ENCODE results near the gene SLC23A3. TPM values are rescaled to one million over a fixed set of nuclear protein-coding genes. Genes with fewer than 3 reads are reported as not detected.

SLC23A3 gene
- total RNA-seq, 2 experiments from 2014 or later: 2.7 to 6.7 TPM

- Histone ChIP-seq H3K79me2 (ENCODE audit: insufficient read depth, low read depth, low read length) (no peaks in the 10 kb centered on the region), H3K27ac (ENCODE audit: low read depth, low read length, poor library complexity, severe bottlenecking) (no peak overlapping the region), H3K4me1 (ENCODE audit: insufficient read depth, low read length, poor library complexity, severe bottlenecking) (peaks cover 10% of the 10 kb centered on the region), H4K20me1 (ENCODE audit: insufficient read depth, low read length) (no peaks in the 10 kb centered on the region), H3K9me3 (ENCODE audit: low read length) (no peaks in the 10 kb centered on the region), H3K9me2 (ENCODE audit: insufficient read depth, low read length) (no peaks in the 10 kb centered on the region), H3K4me3 (ENCODE audit: low read depth, low read length, poor library complexity, severe bottlenecking) (no peak overlapping the region), H3K36me3 (ENCODE audit: insufficient read depth, low read length) (peaks cover 29% of the 10 kb centered on the region), H2AFZ (ENCODE audit: low read length) (no peak overlapping the region), H3K4me2 (ENCODE audit: low read length) (no peak overlapping the region)
- CTCF ChIA-PET (ENCODE audit: unreplicated experiment): no interaction called here
- POLR2A ChIA-PET: interaction anchor here (0.6 kb wide), 1 partner anchor 128 kb away, joined by 3 read pairs; no protein-coding TSS in a partner anchor
- BruUV-seq (replicated peaks): no TSS peak
- no peak for DNase-seq (ENCODE audit: low spot score)
- TF ChIP-seq, protein P1, sequence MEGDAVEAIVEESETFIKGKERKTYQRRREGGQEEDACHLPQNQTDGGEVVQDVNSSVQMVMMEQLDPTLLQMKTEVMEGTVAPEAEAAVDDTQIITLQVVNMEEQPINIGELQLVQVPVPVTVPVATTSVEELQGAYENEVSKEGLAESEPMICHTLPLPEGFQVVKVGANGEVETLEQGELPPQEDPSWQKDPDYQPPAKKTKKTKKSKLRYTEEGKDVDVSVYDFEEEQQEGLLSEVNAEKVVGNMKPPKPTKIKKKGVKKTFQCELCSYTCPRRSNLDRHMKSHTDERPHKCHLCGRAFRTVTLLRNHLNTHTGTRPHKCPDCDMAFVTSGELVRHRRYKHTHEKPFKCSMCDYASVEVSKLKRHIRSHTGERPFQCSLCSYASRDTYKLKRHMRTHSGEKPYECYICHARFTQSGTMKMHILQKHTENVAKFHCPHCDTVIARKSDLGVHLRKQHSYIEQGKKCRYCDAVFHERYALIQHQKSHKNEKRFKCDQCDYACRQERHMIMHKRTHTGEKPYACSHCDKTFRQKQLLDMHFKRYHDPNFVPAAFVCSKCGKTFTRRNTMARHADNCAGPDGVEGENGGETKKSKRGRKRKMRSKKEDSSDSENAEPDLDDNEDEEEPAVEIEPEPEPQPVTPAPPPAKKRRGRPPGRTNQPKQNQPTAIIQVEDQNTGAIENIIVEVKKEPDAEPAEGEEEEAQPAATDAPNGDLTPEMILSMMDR (conservative IDR thresholded peaks at IDR 0.05; ENCODE audit: low read length): no peak
- no peak for TF ChIP-seq EZH2phosphoT487 (IDR thresholded peaks at IDR 0.05; ENCODE audit: borderline replicate concordance, low read depth, low read length)
- intact Hi-C loops (cut with micrococcal nuclease; ENCODE audit: unreplicated experiment): no loop called here
Observed at GRCh38 chr2:219214786-219215185, 45.0 kb upstream of the SLC23A3 start.

DNA sequence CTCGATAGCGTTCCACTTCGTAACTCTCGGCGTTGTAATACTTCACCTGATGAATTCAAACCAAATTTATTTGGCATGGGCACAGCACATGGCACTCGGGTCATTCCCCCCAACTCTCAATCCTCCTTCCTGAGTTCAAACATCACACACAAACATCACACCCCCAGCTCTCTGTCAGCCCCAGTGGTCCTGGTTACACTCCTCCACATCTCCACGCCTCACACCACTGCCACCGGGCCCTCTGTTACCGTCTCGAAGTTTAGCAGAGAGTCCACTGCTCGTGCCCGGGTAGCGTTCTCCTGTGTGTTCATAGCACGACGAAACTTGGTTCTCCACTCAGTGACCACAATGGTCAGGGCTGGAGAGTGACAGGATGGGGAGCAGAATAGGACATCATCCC lies 44.3 kb upstream of the SLC23A3 start:
- H3K4me3 ChIP-seq (ENCODE audit: low read depth, low read length, poor library complexity, severe bottlenecking): no peak overlapping the region
- intact Hi-C loops (cut with micrococcal nuclease; ENCODE audit: unreplicated experiment): no loop called here
- H3K9me3 ChIP-seq (ENCODE audit: low read length): no peaks in the 10 kb centered on the region
- no TSS peak for BruUV-seq (replicated peaks)
- peaks cover 35% of the 10 kb centered on the region for H3K36me3 ChIP-seq (ENCODE audit: insufficient read depth, low read length)
- POLR2A ChIA-PET: interaction anchor here (0.5 kb wide), 1 partner anchor 50 kb away, joined by 3 read pairs; no protein-coding TSS in a partner anchor
- no peaks in the 10 kb centered on the region for H3K79me2 ChIP-seq (ENCODE audit: insufficient read depth, low read depth, low read length)
- no peak overlapping the region for H3K27ac ChIP-seq (ENCODE audit: low read depth, low read length, poor library complexity, severe bottlenecking)
- TF ChIP-seq, protein P1 (conservative IDR thresholded peaks at IDR 0.05; ENCODE audit: low read length): no peak
- TF ChIP-seq EZH2phosphoT487 (IDR thresholded peaks at IDR 0.05; ENCODE audit: borderline replicate concordance, low read depth, low read length): no peak
- no peak for DNase-seq (ENCODE audit: low spot score)
- H3K4me2 ChIP-seq (ENCODE audit: low read length): no peak overlapping the region
- H4K20me1 ChIP-seq (ENCODE audit: insufficient read depth, low read length): no peaks in the 10 kb centered on the region
- CTCF ChIA-PET (ENCODE audit: unreplicated experiment): no interaction called here
- peaks cover 10% of the 10 kb centered on the region for H3K4me1 ChIP-seq (ENCODE audit: insufficient read depth, low read length, poor library complexity, severe bottlenecking)
- H3K9me2 ChIP-seq (ENCODE audit: insufficient read depth, low read length): no peaks in the 10 kb centered on the region
- H2AFZ ChIP-seq (ENCODE audit: low read length): no peak overlapping the region

- ChIA-PET CTCF (ENCODE audit: unreplicated experiment) (no interaction called here), POLR2A (interaction anchor here (0.5 kb wide), 2 partner anchors 39 to 50 kb away, joined by 3 read pairs; partner anchors contain the start of gene TUBA4B)
- Histone ChIP-seq H3K36me3 (ENCODE audit: insufficient read depth, low read length) (peaks cover 39% of the 10 kb centered on the region), H2AFZ (ENCODE audit: low read length) (no peak overlapping the region), H3K4me3 (ENCODE audit: low read depth, low read length, poor library complexity, severe bottlenecking) (no peak overlapping the region), H3K27ac (ENCODE audit: low read depth, low read length, poor library complexity, severe bottlenecking) (no peak overlapping the region), H3K9me3 (ENCODE audit: low read length) (no peaks in the 10 kb centered on the region), H4K20me1 (ENCODE audit: insufficient read depth, low read length) (no peaks in the 10 kb centered on the region), H3K4me1 (ENCODE audit: insufficient read depth, low read length, poor library complexity, severe bottlenecking) (peaks cover 10% of the 10 kb centered on the region), H3K9me2 (ENCODE audit: insufficient read depth, low read length) (no peaks in the 10 kb centered on the region), H3K4me2 (ENCODE audit: low read length) (no peak overlapping the region), H3K79me2 (ENCODE audit: insufficient read depth, low read depth, low read length) (no peaks in the 10 kb centered on the region)
- intact Hi-C loops (cut with micrococcal nuclease; ENCODE audit: unreplicated experiment): no loop called here
- BruUV-seq (replicated peaks): no TSS peak
- DNase-seq (ENCODE audit: low spot score): no peak
- TF ChIP-seq, protein P1 (conservative IDR thresholded peaks at IDR 0.05; ENCODE audit: low read length): no peak
- TF ChIP-seq EZH2phosphoT487 (IDR thresholded peaks at IDR 0.05; ENCODE audit: borderline replicate concordance, low read depth, low read length): no peak
Observed at GRCh38 chr2:219213486-219214071, 43.8 kb upstream of the SLC23A3 start.

All from OCI-LY7 (cell line).